HG02642 (cell line): ENCODE data around the gene TRIM41.
"Not testable (repeated sequence)": the region's sequence is repeated elsewhere in the genome, so short reads cannot be mapped to it uniquely, and the experiment has no call there.

Experiments
- ATAC-seq: cut with Tn5 transposase; IDR thresholded peaks from one replicate; pipeline ENCODE4 v1.9.1; 2021; ENCODE audit warnings: mild to moderate bottlenecking; ENCODE audit not compliant: unreplicated experiment, poor library complexity

TRIM41 gene

GRCh38 chr5:181209006-181209405, 14.1 kb upstream of the TRIM41 start:
- not testable (repeated sequence) for ATAC-seq

GRCh38 chr5:181210148-181210547, 12.9 kb upstream of the TRIM41 start:
- ATAC-seq, result not testable (repeated sequence)

- ATAC-seq, result not testable (repeated sequence)
These were observed 12.4 kb upstream of the TRIM41 start for GRCh38 chr5:181210698-181211097.

- no peak for ATAC-seq
These were observed 11.9 kb upstream of the TRIM41 start for GRCh38 chr5:181211208-181211607.

- no peak for ATAC-seq
These were observed 11.0 kb upstream of the TRIM41 start for GRCh38 chr5:181212080-181212479.

- ATAC-seq, result no peak
These were observed 10.1 kb upstream of the TRIM41 start for GRCh38 chr5:181212934-181213333.

GRCh38 chr5:181214249-181214648, 8.8 kb upstream of the TRIM41 start:
- ATAC-seq, result not testable (repeated sequence)

GRCh38 chr5:181215997-181216989, 6.8 kb upstream of the TRIM41 start:
- no peak for ATAC-seq

- ATAC-seq, result peak; percentile 22
These were observed 5.8 kb upstream of the TRIM41 start for GRCh38 chr5:181217111-181217802.

- peak; percentile 18 for ATAC-seq
These were observed 5.3 kb upstream of the TRIM41 start for GRCh38 chr5:181217803-181218062.

GRCh38 chr5:181218795-181219124, 4.3 kb upstream of the TRIM41 start:
- ATAC-seq, result no peak

- no peak for ATAC-seq
These were observed 3.6 kb upstream of the TRIM41 start for GRCh38 chr5:181219262-181220177.

- ATAC-seq, result no peak
These were observed 2.9 kb upstream of the TRIM41 start for GRCh38 chr5:181220178-181220515.

GRCh38 chr5:181221105-181221791, 1.8 kb upstream of the TRIM41 start:
- no peak for ATAC-seq

GRCh38 chr5:181221792-181222629, 1.1 kb upstream of the TRIM41 start:
- ATAC-seq, result peak; percentile 34

GRCh38 chr5:181222630-181223057, 437 bp upstream of the TRIM41 start:
- ATAC-seq, result no peak

GRCh38 chr5:181223729-181224389, 778 bp downstream of the TRIM41 start:
- ATAC-seq, result peak; percentile 1

- ATAC-seq, result no peak
These were observed 1.5 kb downstream of the TRIM41 start for GRCh38 chr5:181224390-181225229.
